ENCODE results near the gene GAK.

The GAK gene

GRCh38 chr4:872241-872981, 59.7 kb downstream of the GAK start:
- DNase-seq (ENCODE audit: low read depth in 3 of 3, low spot score in 1 of 3): no peak

DNA sequence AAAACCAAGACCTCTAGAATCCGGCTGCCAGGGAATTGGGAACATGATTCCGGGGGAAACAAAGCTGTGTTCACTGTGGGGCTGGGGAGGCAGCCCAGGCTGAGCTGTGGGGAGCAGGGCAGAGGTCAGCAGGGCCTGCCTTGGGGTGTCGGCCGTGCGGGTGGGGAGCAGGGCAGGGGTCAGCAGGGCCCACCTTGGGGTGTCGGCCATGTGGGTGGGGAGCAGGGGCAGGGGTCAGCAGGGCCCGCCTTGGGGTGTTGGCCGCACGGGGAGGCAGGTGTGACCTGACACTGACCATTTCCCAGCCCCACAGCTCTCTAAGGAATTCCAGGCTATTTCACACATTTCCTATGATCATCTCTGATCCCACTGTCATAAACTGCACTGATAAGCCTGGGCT, 60.6 kb downstream of the GAK start:
- DNase-seq (ENCODE audit: low read depth in 3 of 3, low spot score in 1 of 3): no peak

GRCh38 chr4:870951-871350, 61.2 kb downstream of the GAK start:
- DNase-seq (ENCODE audit: low read depth in 3 of 3, low spot score in 1 of 3): no peak

GRCh38 chr4:869776-870175, 62.3 kb downstream of the GAK start:
- DNase-seq (ENCODE audit: low read depth in 3 of 3, low spot score in 1 of 3): no peak

DNA sequence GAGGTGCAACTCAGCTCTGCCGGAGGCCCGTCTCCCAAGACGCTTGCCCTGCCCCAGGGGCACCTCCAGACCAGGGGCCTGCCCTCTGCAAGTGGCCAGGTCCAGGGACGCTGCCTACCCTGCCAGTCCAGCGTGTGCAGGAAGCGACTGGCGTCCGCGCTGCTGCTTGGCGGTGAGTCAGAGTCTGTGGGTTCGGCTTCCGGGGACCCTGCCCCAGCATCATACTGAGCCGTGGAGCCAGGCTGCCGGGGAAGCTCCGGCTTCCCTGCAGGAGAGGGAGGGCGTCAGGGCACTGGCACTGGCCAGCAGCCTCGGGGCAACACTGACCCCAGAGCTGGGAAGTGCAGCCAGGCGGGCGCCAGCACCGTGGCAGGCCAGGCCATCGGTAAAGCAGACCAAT, 63.7 kb downstream of the GAK start:
- no peak for DNase-seq (ENCODE audit: low read depth in 3 of 3, low spot score in 1 of 3)

- no peak for DNase-seq (ENCODE audit: low read depth in 3 of 3, low spot score in 1 of 3)
Observed at GRCh38 chr4:867526-868250, 64.4 kb downstream of the GAK start.

- no peak for DNase-seq (ENCODE audit: low read depth in 3 of 3, low spot score in 1 of 3)
Observed at GRCh38 chr4:866761-867390, 65.2 kb downstream of the GAK start.

DNA sequence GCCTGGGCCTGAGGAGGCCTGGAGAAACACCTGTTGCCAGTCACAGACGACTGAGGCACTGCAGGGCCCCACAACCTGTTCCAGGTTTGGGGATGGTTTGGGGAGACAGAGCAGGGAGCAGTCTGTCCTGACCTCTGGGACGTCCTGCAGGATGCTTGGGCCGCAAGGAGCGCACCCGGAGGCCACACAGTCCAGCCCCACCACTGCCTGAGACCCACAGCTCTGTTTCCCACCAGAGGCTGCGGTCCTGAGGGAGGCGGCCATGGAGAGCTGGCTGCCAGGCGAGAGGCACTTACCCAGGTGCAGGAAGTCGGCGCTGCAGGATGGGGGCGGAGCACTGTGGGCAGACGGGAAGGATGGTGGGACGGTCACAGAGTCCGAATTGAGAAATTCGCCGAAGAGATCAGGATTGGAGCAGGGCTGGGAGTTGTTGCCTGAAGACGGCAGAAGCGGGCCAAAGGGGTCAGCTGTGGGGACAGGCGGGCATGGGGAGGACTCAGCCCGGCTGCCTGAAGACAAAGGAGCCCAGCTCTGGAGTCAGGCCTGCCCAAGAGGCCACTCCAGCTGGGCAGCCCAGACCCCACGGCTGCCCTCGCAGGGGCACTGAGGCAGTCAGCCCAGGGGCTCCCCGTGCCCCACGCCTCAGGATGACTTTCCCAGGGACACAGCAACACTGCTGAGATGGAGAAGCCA, 65.9 kb downstream of the GAK start:
- DNase-seq (ENCODE audit: low read depth in 3 of 3, low spot score in 1 of 3): no peak

DNA sequence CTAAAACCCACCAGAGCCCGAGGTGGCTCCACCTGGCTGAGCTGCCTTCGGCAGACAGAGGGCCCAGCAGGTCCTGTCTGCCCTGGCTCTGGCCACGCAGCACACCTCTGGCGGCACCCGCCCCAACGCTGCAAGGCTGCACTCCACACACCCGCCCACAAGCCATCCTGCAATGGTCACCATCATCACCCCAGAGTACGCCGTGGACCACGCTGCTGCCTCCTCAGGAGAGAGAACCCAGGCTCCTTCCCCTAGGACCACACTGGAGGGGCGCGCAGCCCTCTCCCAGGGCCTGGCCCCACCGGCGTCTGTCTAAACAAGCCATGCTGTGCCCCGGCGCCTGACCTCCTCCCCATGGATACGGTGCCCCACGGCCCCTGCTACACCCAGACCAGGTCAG, 66.5 kb downstream of the GAK start:
- no peak for DNase-seq (ENCODE audit: low read depth in 3 of 3, low spot score in 1 of 3)

- DNase-seq (ENCODE audit: low read depth in 3 of 3, low spot score in 1 of 3): no peak
Observed at GRCh38 chr4:865121-865465, 67.0 kb downstream of the GAK start.

DNA sequence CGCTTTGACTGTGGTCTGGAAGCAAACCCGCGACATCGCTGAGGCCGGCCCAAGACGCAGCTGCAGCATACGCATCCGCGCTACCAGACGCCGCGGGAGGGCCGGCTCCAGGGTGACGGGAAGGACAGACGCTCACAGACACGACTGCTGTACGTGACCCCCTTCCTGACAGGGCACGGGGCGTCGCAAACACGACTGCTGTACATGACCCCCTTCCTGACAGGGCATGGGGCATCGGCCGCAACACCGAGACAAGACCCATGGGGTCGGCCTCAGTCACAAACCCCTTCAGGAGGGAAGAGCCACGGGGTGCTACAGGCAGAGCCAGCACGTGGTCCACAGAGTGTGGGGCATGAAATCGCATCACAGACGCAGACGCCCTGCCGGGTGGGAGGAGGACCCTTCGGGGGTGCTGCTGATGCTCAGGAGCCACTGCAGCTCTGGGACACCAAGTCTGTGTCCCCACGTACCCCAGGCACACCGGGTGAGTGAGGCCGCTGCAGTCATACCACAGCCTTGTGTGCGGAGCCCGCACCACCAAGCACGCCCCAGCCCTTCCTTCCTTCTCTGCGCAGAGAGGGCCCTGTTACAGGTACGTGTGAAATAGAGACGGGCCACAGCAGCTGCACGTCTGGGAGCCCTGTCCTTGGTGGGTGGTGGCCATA, 67.5 kb downstream of the GAK start:
- DNase-seq (ENCODE audit: low read depth in 3 of 3, low spot score in 1 of 3): no peak

DNA sequence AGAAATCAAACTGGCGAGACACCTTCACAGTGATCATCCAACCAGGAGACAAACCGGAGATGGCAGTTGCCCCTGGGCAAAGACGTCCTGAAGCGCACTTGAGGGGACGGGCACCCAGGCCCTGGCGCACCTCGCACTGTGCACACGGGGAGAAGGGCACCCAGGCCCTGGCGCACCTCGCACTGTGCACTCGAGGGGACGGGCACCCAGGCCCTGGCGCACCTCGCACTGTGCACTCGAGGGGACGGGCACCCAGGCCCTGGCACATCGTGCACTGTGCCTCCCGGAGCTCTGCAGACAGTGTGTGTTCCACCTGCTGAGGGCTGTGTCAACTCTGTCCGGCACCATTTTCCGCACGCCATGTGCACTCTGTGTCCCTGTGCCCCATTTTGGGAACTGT, 71.6 kb downstream of the GAK start:
- no peak for DNase-seq (ENCODE audit: low read depth in 3 of 3, low spot score in 1 of 3)

DNA sequence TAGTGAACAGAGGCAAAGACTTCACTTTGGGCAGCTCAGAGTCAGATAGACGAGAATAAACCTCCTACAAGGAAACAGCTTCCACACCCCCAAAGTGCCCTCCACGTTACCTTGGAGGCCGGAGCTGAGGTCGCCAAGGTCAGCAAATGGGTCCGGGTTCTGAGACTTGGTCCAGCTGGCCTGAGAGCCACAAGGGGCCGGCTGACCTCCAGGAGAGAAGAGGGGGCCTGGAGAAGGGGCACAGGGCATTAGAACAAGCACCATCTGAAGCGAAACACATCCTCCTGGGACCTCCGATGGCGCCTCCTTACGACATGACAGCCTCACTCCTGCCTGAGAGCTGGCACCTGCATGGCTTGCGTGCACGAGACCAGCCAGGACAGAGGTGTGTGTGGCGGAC, 72.6 kb downstream of the GAK start:
- no peak for DNase-seq (ENCODE audit: low read depth in 3 of 3, low spot score in 1 of 3)

DNA sequence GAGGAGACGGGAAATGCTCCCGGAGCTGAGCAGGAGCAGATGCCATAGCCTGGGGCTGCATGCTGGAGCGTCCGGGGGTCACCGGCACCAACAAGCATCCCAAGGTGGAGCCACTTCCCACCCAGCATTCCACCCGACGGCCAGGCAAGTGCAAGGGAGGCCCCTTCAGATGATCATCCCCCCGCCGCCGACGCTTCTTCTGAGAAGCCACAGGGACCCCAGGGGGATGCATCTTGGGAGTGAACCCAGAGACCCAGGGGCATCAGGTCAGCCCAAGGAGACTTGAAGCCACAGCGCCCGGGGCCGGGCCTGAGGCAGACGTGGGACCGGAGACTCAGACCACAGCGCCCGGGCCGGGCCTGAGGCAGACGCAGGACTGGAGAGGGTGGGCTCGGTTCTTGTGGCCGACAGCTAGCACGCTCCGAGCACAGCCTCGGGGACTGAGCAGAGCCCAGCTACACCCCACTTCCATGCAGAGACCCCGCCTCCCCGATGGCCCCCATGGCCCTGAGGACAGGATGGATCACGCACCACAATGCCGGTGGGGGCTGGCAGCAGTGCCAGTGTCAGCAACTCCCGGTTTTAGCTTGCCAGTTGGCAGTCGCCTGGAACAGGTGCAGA, 73.2 kb downstream of the GAK start:
- no peak for DNase-seq (ENCODE audit: low read depth in 3 of 3, low spot score in 1 of 3)

DNA sequence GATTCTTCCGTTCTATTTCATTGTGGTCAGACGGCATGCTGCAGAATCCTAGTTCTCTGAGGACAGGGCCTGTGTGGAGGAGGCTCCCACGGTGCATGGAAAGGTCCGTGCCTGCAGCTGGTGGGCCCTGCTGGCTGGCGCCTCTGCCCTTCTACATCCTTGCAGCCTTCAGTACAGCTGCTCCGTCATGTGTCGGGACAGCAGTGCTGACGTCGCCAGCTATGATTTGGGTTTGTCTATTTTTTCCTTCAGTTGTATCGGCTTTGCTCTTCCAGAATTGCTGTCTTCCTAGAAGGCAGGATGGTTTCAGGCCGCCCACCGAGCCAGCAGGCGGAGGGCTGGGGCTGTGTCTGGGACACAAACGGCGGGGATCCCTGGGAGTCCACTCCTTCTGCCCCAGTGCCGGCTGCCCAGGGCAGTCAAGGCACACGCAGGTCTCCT, 74.1 kb downstream of the GAK start:
- DNase-seq (ENCODE audit: low read depth in 3 of 3, low spot score in 1 of 3): no peak

DNA sequence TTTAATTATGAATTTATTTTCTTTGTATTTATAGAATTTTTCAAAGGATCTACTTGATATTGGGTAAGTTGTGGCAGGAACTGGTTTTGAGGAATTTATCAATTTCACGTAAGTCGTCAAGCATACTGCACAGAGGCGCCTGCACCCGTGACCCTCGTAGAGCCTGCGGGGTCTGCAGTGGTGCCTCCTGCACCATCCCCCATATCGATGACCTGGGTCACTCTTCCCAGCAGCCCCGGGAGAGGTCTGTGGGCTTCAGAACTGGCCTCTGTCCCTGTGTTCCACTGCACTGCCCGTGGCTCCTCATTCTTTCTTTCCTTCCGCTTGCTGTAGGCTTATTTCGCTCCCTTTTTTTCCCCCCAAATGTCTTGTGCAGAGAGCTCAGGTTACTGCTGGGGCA, 74.7 kb downstream of the GAK start:
- no peak for DNase-seq (ENCODE audit: low read depth in 3 of 3, low spot score in 1 of 3)

GRCh38 chr4:856225-856901, 75.8 kb downstream of the GAK start:
- DNase-seq (ENCODE audit: low read depth in 3 of 3, low spot score in 1 of 3): no peak

DNA sequence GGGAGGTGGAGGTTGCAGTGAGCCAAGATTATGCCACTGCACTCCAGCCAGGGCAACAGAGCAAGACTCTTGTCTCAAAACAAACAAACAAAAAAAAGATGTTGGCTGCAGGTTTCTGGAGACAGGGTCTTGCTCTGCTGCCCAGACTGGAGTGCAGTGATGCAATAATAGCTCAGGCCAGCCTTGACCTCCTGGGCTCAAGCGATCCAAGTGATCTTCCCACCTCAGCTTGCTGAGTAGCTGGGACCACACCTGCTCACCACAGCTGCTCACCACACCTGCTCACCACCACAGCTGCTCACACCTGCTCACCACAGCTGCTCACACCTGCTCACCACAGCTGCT, 76.3 kb downstream of the GAK start:
- no peak for DNase-seq (ENCODE audit: low read depth in 3 of 3, low spot score in 1 of 3)

DNA sequence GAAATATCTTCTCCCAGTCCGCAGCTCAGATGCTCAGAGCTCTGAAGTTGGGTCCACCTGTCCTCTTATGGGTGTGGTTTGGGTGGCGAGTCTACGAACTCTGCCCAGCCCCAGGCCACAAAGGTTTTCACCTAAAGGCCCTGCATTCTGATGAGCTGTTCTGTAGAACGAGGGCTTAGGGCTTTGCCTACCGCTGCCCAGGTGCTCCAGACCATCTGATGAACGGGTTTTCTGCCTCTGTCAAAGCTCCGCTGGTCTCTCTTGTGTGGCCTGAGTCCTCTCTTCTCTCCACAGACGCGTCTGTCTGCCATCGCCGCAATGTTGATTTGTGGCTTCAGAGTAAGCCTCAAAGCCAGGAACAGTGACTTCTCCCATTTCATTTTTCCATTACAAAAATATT, 77.8 kb downstream of the GAK start:
- DNase-seq (ENCODE audit: low read depth in 3 of 3, low spot score in 1 of 3): no peak

- DNase-seq (ENCODE audit: low read depth in 3 of 3, low spot score in 1 of 3): no peak
Observed at GRCh38 chr4:853416-853781, 78.7 kb downstream of the GAK start.

All from stimulated activated CD4-positive, alpha-beta T cell treated with anti-CD3 and anti-CD28 coated beads, TNF-alpha, amount 100 ng/mL, for 1 hour (primary cell).